SK-N-SH (cell line): Measurements from ENCODE around the gene SMIM26. TPM values are rescaled to one million over a fixed set of nuclear protein-coding genes. Genes with fewer than 3 reads are reported as not detected.

Experiments used
- CTCF ChIA-PET: fragments of 300-600, 350-600 bp; formaldehyde crosslinking; extraction: SDS; loops from one replicate; lab custom pipeline; 2021; lab: Yijun Ruan, JAX
- POLR2A ChIA-PET: fragments of 350-600 bp; sonication (Branson Sonifier 250); formaldehyde crosslinking; extraction: SDS; loops from one replicate; lab custom pipeline; 2020; ENCODE audit warnings: antibody characterized with exemption, inconsistent platforms; lab: Yijun Ruan, JAX
- DNase-seq: peaks from one replicate; pipeline ENCODE4 v3.0.0; 2012
- H2AFZ ChIP-seq: fragments of 200-600 bp; sonication (generic); 2 replicates; pipeline ENCODE4 v1.8.1; 2016; ENCODE audit warnings: antibody characterized with exemption, mild to moderate bottlenecking, low read depth
- H3F3A ChIP-seq: fragments of 200-600 bp; sonication (generic); replicated peaks from 2 replicates; pipeline ENCODE3; 2016; ENCODE audit warnings: antibody characterized with exemption, mild to moderate bottlenecking; ENCODE audit not compliant: insufficient read depth
- H3K27ac ChIP-seq, 2 experiments: fragments of 200-500 bp in 1 of 2; fragments of 200-600 bp in 1 of 2; sonication (Bioruptor generic) in 1 of 2; sonication (generic), shearing (Covaris generic) in 1 of 2; 2 replicates each; pipeline versions ENCODE4 v1.5.1 to v1.6.1; 2014 to 2016; ENCODE audit warnings: low read depth in 2 of 2, inconsistent platforms in 1 of 2, low read length in 1 of 2, mild to moderate bottlenecking in 1 of 2, mixed read lengths in 1 of 2
- H3K27me3 ChIP-seq: fragments of 200-600 bp; sonication (generic), shearing (Covaris generic); 2 replicates; pipeline ENCODE4 v1.6.1; 2016; ENCODE audit warnings: mixed run types; ENCODE audit not compliant: insufficient read depth
- H3K36me3 ChIP-seq, 2 experiments: fragments of 200-500 bp in 1 of 2; fragments of 200-600 bp in 1 of 2; sonication (Bioruptor generic) in 1 of 2; sonication (generic) in 1 of 2; replicated peaks in 1 of 2; 2 replicates each; pipeline versions ENCODE3 to v1.5.1; 2014 to 2016; ENCODE audit warnings: low read length in 1 of 2, mild to moderate bottlenecking in 1 of 2; ENCODE audit not compliant: insufficient read depth in 2 of 2, control insufficient read depth in 1 of 2
- H3K4me1 ChIP-seq, 2 experiments: fragments of 200-500 bp in 1 of 2; fragments of 200-600 bp in 1 of 2; sonication (Bioruptor generic) in 1 of 2; sonication (generic), shearing (Covaris generic) in 1 of 2; 2 replicates each; pipeline versions ENCODE4 v1.5.1 to v1.6.1; 2014 to 2016; ENCODE audit warnings: low read depth in 1 of 2, low read length in 1 of 2, mixed run types in 1 of 2; ENCODE audit not compliant: insufficient read depth in 2 of 2, control insufficient read depth in 1 of 2
- H3K4me2 ChIP-seq: fragments of 200-600 bp; sonication (generic), shearing (Covaris generic); 2 replicates; pipeline ENCODE4 v1.6.1; 2017; ENCODE audit warnings: mixed run types
- H3K4me3 ChIP-seq, 2 experiments: fragments of 200-500 bp in 1 of 2; fragments of 200-600 bp in 1 of 2; sonication (Bioruptor generic) in 1 of 2; sonication (generic), shearing (Covaris generic) in 1 of 2; 2 replicates each; pipeline versions ENCODE4 v1.5.1 to v1.8.1; 2014 to 2016; ENCODE audit warnings: low read depth in 2 of 2, inconsistent platforms in 1 of 2, low read length in 1 of 2, mild to moderate bottlenecking in 1 of 2, mixed read lengths in 1 of 2, moderate library complexity in 1 of 2
- H3K79me2 ChIP-seq: fragments of 200-600 bp; sonication (generic); 2 replicates; pipeline ENCODE4 v1.8.1; 2017; ENCODE audit warnings: mild to moderate bottlenecking; ENCODE audit not compliant: insufficient read depth
- H3K9ac ChIP-seq: fragments of 200-600 bp; sonication (generic); 2 replicates; pipeline ENCODE4 v1.6.1; 2017; ENCODE audit warnings: mixed run types
- H3K9me2 ChIP-seq: fragments of 200-600 bp; sonication (generic); 2 replicates; pipeline ENCODE4 v1.6.1; 2017; ENCODE audit warnings: mixed run types
- H3K9me3 ChIP-seq: fragments of 200-600 bp; sonication (generic); 2 replicates; pipeline ENCODE4 v1.6.1; 2017; ENCODE audit warnings: mixed run types, mild to moderate bottlenecking, moderate library complexity
- H4K20me1 ChIP-seq: fragments of 200-600 bp; sonication (generic); 2 replicates; pipeline ENCODE4 v1.6.1; 2017; ENCODE audit warnings: mild to moderate bottlenecking, mixed run types; ENCODE audit not compliant: insufficient read depth
- CHD2 ChIP-seq: fragments of 150-350 bp; IDR thresholded peaks from 2 replicates; pipeline ENCODE4 v1.6.1; 2018; ENCODE audit warnings: low read length; ENCODE audit not compliant: partially characterized antibody
- GABPA ChIP-seq: IDR thresholded peaks from 2 replicates; pipeline ENCODE4 v1.4.0; 2012; ENCODE audit warnings: low read depth, mild to moderate bottlenecking
- GATA2 ChIP-seq: sonication (generic); formaldehyde crosslinking; IDR thresholded peaks from 2 replicates; pipeline ENCODE4 v1.5.0; 2020; ENCODE audit warnings: mild to moderate bottlenecking, missing genetic modification reagents
- MXI1 ChIP-seq: IDR thresholded peaks from 2 replicates; pipeline ENCODE4 v1.6.1; 2012; ENCODE audit warnings: mild to moderate bottlenecking, low read depth, low read length, improper control_type of control experiment
- NFIC ChIP-seq: IDR thresholded peaks from 2 replicates; pipeline ENCODE4 v1.4.0; 2012; ENCODE audit warnings: borderline replicate concordance
- POLR2AphosphoS5 ChIP-seq: IDR thresholded peaks from 2 replicates; pipeline ENCODE4 v1.6.1; 2012; ENCODE audit warnings: low read depth, low read length
- RAD21 ChIP-seq: IDR thresholded peaks from 2 replicates; pipeline ENCODE4 v1.6.1; 2012; ENCODE audit warnings: mild to moderate bottlenecking, low read length
- RCOR1 ChIP-seq: fragments of 150-350 bp; IDR thresholded peaks from 2 replicates; pipeline ENCODE4 v1.6.1; 2017; ENCODE audit warnings: antibody characterized with exemption, low read length
- TAF1 ChIP-seq: IDR thresholded peaks from 2 replicates; pipeline ENCODE4 v1.6.1; 2012; ENCODE audit warnings: low read depth, mild to moderate bottlenecking, low read length, moderate library complexity, borderline replicate concordance
- YY1 ChIP-seq: IDR thresholded peaks from 2 replicates; pipeline ENCODE4 v1.4.0; 2012; ENCODE audit warnings: low read depth, mild to moderate bottlenecking
- WGBS: methylation state at CpG from one replicate; pipeline ENCODE4 v1.1.6; 2017; ENCODE audit warnings: low lambda C conversion rate; 5-methylcytosine and 5-hydroxymethylcytosine counted together
- polyA plus RNA-seq, 3 experiments: library from polyadenylated mRNA; depleted of rRNA; stranded (reverse); fragments of >200 nt; gene quantifications; 2 replicates each; pipeline ENCODE4 v1.2.3, GENCODE V29; 2012
- TF ChIP-seq, protein P1 (sequence below): fragments of 150-350 bp; IDR thresholded peaks from 2 replicates; pipeline ENCODE4 v1.6.1; 2016; ENCODE audit warnings: mild to moderate bottlenecking, low read depth, low read length
- TF ChIP-seq, protein P2 (sequence below): IDR thresholded peaks from 2 replicates; pipeline ENCODE4 v1.6.1; 2012; ENCODE audit warnings: mild to moderate bottlenecking, low read depth, low read length, moderate library complexity
- TF ChIP-seq, protein P3 (sequence below): fragments of 200-600 bp; sonication (generic); IDR thresholded peaks from 2 replicates; pipeline ENCODE4 v1.6.1; 2017; ENCODE audit warnings: antibody characterized with exemption, mild to moderate bottlenecking, moderate library complexity
- TF ChIP-seq, protein P4 (sequence below): IDR thresholded peaks from 2 replicates; pipeline ENCODE4 v1.4.0; 2012; ENCODE audit warnings: low read depth

SMIM26 gene
- polyA plus RNA-seq, 1 of the 3 experiments (the other 2 are of a cell fraction), result 155 TPM

GRCh38 chr20:18587665-18588573 lies 20.7 kb downstream of the SMIM26 start, which contains the start of gene DTD1:
Gene DTD1, plus strand, starts transcription at chr20:18588054. Its CDS starts 19 bp downstream, at chr20:18588073.
- TF ChIP-seq, protein P1, sequence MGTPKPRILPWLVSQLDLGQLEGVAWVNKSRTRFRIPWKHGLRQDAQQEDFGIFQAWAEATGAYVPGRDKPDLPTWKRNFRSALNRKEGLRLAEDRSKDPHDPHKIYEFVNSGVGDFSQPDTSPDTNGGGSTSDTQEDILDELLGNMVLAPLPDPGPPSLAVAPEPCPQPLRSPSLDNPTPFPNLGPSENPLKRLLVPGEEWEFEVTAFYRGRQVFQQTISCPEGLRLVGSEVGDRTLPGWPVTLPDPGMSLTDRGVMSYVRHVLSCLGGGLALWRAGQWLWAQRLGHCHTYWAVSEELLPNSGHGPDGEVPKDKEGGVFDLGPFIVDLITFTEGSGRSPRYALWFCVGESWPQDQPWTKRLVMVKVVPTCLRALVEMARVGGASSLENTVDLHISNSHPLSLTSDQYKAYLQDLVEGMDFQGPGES, result no peak
- peak; percentile 30; the same call in 1 of the 2 replicates for TF ChIP-seq MXI1
- TF ChIP-seq, protein P2, sequence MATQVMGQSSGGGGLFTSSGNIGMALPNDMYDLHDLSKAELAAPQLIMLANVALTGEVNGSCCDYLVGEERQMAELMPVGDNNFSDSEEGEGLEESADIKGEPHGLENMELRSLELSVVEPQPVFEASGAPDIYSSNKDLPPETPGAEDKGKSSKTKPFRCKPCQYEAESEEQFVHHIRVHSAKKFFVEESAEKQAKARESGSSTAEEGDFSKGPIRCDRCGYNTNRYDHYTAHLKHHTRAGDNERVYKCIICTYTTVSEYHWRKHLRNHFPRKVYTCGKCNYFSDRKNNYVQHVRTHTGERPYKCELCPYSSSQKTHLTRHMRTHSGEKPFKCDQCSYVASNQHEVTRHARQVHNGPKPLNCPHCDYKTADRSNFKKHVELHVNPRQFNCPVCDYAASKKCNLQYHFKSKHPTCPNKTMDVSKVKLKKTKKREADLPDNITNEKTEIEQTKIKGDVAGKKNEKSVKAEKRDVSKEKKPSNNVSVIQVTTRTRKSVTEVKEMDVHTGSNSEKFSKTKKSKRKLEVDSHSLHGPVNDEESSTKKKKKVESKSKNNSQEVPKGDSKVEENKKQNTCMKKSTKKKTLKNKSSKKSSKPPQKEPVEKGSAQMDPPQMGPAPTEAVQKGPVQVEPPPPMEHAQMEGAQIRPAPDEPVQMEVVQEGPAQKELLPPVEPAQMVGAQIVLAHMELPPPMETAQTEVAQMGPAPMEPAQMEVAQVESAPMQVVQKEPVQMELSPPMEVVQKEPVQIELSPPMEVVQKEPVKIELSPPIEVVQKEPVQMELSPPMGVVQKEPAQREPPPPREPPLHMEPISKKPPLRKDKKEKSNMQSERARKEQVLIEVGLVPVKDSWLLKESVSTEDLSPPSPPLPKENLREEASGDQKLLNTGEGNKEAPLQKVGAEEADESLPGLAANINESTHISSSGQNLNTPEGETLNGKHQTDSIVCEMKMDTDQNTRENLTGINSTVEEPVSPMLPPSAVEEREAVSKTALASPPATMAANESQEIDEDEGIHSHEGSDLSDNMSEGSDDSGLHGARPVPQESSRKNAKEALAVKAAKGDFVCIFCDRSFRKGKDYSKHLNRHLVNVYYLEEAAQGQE, result no peak
- TF ChIP-seq, protein P3, sequence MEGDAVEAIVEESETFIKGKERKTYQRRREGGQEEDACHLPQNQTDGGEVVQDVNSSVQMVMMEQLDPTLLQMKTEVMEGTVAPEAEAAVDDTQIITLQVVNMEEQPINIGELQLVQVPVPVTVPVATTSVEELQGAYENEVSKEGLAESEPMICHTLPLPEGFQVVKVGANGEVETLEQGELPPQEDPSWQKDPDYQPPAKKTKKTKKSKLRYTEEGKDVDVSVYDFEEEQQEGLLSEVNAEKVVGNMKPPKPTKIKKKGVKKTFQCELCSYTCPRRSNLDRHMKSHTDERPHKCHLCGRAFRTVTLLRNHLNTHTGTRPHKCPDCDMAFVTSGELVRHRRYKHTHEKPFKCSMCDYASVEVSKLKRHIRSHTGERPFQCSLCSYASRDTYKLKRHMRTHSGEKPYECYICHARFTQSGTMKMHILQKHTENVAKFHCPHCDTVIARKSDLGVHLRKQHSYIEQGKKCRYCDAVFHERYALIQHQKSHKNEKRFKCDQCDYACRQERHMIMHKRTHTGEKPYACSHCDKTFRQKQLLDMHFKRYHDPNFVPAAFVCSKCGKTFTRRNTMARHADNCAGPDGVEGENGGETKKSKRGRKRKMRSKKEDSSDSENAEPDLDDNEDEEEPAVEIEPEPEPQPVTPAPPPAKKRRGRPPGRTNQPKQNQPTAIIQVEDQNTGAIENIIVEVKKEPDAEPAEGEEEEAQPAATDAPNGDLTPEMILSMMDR, result peak; percentile 71
- TF ChIP-seq POLR2AphosphoS5, result peak; percentile 60
- TF ChIP-seq CHD2, result peak; percentile 67
- TF ChIP-seq TAF1, result peak; percentile 58; the same call in 1 of the 2 replicates
- TF ChIP-seq RAD21, result no peak
- TF ChIP-seq GATA2 (CRISPR knock-in tag), result no peak
- TF ChIP-seq GABPA, result peak; percentile 76
- TF ChIP-seq RCOR1, result no peak
- TF ChIP-seq, protein P4, sequence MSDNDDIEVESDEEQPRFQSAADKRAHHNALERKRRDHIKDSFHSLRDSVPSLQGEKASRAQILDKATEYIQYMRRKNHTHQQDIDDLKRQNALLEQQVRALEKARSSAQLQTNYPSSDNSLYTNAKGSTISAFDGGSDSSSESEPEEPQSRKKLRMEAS, result peak; percentile 29
- no peak for TF ChIP-seq NFIC
- TF ChIP-seq YY1, result peak; percentile 71; the same call in 1 of the 2 replicates
- H3K4me3 ChIP-seq, result peak within 1 kb of the TSS; percentile 82 to 86
- peaks cover 4% of the 10 kb centered on the region for H3F3A ChIP-seq
- H3K79me2 ChIP-seq, result peaks cover 40% of the 10 kb centered on the region
- H3K9me3 ChIP-seq, result no peaks in the 10 kb centered on the region
- H2AFZ ChIP-seq, result peak within 1 kb of the TSS; percentile 82
- 2% methylated on average over 7 of the region's 88 CpGs for WGBS
- H3K36me3 ChIP-seq, result no peaks in the 10 kb centered on the region
- ChIA-PET CTCF (interaction anchor here (0.7 to 1.8 kb wide), 4 partner anchors 8 to 206 kb away, joined by 4 to 6 read pairs (median 4); partner anchors contain the start of gene RBBP9), POLR2A (interaction anchor here (0.6 to 1.9 kb wide), 4 partner anchors 66 to 622 kb away, joined by 3 to 8 read pairs (median 3); partner anchors contain the start of gene SEC23B)
- DNase-seq, result peak; percentile 96
- H3K27me3 ChIP-seq, result no peaks in the 10 kb centered on the region
- H3K27ac ChIP-seq, result peak within 1 kb of the TSS; percentile 37 to 84
- H3K9me2 ChIP-seq, result no peaks in the 10 kb centered on the region
- H4K20me1 ChIP-seq, result no peaks in the 10 kb centered on the region
- H3K9ac ChIP-seq, result peak within 1 kb of the TSS; percentile 84
- peak within 1 kb of the TSS; percentile 80 for H3K4me2 ChIP-seq
- no peaks in the 10 kb centered on the region; a peak in 3 of 4 replicates for H3K4me1 ChIP-seq
